ENCODE measurements around the gene MKS1.

- TF ChIP-seq POLR2A (IDR thresholded peaks at IDR 0.05; ENCODE audit: low read depth, low read length), result no peak
- no peak for TF ChIP-seq POLR2AphosphoS5 (IDR thresholded peaks at IDR 0.05; ENCODE audit: low read depth, low read length)
These were observed 20.9 kb upstream of the MKS1 start for GRCh38 chr17:58239987-58240386.

Measured in GM12891 (cell line).